Fibroblast of the aortic adventitia (primary cell): ENCODE results near the gene UNC13A. TPM values are rescaled to one million over a fixed set of nuclear protein-coding genes. Genes with fewer than 3 reads are reported as not detected.

Experiments used
- DNase-seq: peaks from one replicate; pipeline ENCODE4 v3.0.0-alpha.2; 2010; ENCODE audit warnings: low read depth
- H3K4me3 ChIP-seq: 2 replicates; pipeline ENCODE4 v1.5.1; 2011; ENCODE audit warnings: low read depth, mild to moderate bottlenecking, control low read depth, low read length, moderate library complexity
- CTCF ChIP-seq: IDR thresholded peaks from 2 replicates; pipeline ENCODE4 v1.5.1; 2011; ENCODE audit warnings: mild to moderate bottlenecking, low read length, control low read depth, inconsistent platforms; ENCODE audit not compliant: insufficient read depth
- total RNA-seq: library from RNA; depleted of rRNA; stranded (reverse); fragments of >200 nt; gene quantifications from 2 replicates; pipeline ENCODE4 v1.2.3, GENCODE V29; 2012; ENCODE audit warnings: low replicate concordance

The UNC13A gene
- total RNA-seq, 1 donor: 0.27 TPM

- no peak for DNase-seq
- TF ChIP-seq CTCF: no peak
- H3K4me3 ChIP-seq: no peak overlapping the region
These were observed 40.0 kb downstream of the UNC13A start for GRCh38 chr19:17648097-17648660.

GRCh38 chr19:17647071-17648020 lies 40.8 kb downstream of the UNC13A start:
- TF ChIP-seq CTCF: no peak
- no peak for DNase-seq
- no peak overlapping the region for H3K4me3 ChIP-seq

GRCh38 chr19:17646441-17646840 lies 41.7 kb downstream of the UNC13A start:
- no peak for TF ChIP-seq CTCF
- H3K4me3 ChIP-seq: no peak overlapping the region
- no peak for DNase-seq

- H3K4me3 ChIP-seq: no peak overlapping the region
- TF ChIP-seq CTCF: no peak
- no peak for DNase-seq
These were observed 42.7 kb downstream of the UNC13A start for GRCh38 chr19:17645339-17645963.

GRCh38 chr19:17642656-17643055 lies 45.5 kb downstream of the UNC13A start:
- TF ChIP-seq CTCF: no peak
- no peak for DNase-seq
- no peak overlapping the region for H3K4me3 ChIP-seq

GRCh38 chr19:17641846-17642245 lies 46.3 kb downstream of the UNC13A start:
- TF ChIP-seq CTCF: no peak
- DNase-seq: no peak

More at GRCh38 chr19:17641846-17642245, 46.3 kb downstream of the UNC13A start:
- no peak overlapping the region for H3K4me3 ChIP-seq
